ENCODE measurements around the gene EPB41. TPM values are rescaled to one million over a fixed set of nuclear protein-coding genes. Genes with fewer than 3 reads are reported as not detected.
"Not testable (repeated sequence)": the region's sequence is repeated elsewhere in the genome, so short reads cannot be mapped to it uniquely, and the experiment has no call there.

EPB41 gene
- total RNA-seq, 4 donors from 2014 or later = 28.8 to 57.6 (median 43.2) TPM

DNA sequence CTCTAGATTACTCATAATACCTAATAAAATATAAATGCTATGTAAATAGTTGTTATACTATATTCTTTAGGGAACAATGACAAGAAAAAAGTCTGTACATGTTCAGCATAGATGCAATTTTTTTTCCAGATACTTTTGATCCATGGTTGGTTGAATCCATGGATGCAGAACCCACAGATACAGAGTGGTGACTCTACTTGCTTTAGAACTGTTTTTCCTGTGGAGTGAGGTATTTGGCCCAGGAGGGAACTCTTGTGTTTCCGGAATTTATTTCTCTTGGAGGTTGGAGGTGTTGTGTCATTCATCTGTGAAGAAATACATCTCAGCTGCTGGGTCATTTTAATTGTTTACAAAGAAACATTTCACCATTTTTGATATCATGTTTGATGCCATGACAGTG lies 180.6 kb downstream of the EPB41 start:
- DNase-seq (ENCODE audit: low spot score) = no peak
- TF ChIP-seq, protein P1, sequence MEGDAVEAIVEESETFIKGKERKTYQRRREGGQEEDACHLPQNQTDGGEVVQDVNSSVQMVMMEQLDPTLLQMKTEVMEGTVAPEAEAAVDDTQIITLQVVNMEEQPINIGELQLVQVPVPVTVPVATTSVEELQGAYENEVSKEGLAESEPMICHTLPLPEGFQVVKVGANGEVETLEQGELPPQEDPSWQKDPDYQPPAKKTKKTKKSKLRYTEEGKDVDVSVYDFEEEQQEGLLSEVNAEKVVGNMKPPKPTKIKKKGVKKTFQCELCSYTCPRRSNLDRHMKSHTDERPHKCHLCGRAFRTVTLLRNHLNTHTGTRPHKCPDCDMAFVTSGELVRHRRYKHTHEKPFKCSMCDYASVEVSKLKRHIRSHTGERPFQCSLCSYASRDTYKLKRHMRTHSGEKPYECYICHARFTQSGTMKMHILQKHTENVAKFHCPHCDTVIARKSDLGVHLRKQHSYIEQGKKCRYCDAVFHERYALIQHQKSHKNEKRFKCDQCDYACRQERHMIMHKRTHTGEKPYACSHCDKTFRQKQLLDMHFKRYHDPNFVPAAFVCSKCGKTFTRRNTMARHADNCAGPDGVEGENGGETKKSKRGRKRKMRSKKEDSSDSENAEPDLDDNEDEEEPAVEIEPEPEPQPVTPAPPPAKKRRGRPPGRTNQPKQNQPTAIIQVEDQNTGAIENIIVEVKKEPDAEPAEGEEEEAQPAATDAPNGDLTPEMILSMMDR (IDR thresholded peaks at IDR 0.05) = no peak

DNA sequence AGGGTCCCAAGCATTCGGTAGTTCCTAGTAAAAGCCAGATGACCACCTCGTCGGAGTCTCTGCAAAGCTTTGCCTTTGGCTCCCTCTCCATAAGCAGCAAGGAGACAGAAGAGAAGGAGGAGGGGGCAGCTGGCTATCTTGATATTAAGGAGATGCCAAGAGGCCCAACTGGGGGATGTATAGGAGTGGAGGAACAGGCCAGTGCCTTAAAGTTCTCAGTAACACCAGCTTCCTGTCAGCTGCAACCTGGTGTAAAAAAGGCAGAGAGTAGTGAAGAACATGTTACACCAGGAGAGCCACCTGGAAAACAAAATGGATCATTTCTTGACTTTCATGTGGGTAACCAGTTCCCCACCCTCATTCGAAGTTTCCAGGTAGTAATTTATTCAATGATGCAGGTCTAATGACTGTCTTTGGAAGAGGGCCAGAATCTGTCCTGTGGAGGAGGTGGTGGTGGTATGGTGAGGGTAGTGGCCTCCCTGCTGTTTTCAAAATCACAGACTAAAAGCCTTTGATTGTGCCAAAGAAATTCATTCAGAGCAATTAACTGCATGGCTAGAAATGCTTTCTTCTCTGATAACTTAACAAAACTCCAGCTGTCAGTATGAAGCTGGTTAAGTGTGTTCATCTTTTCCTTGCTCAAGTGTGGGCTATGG lies 182.0 kb downstream of the EPB41 start:
- ATAC-seq (ENCODE audit: low FRiP score) = no peak
- DNase-seq (ENCODE audit: low spot score) = no peak
- TF ChIP-seq, protein P1 (IDR thresholded peaks at IDR 0.05) = no peak

More for the DNA sequence above, 180.6 kb downstream of the EPB41 start:
- no peak for ATAC-seq (ENCODE audit: low FRiP score)

DNA sequence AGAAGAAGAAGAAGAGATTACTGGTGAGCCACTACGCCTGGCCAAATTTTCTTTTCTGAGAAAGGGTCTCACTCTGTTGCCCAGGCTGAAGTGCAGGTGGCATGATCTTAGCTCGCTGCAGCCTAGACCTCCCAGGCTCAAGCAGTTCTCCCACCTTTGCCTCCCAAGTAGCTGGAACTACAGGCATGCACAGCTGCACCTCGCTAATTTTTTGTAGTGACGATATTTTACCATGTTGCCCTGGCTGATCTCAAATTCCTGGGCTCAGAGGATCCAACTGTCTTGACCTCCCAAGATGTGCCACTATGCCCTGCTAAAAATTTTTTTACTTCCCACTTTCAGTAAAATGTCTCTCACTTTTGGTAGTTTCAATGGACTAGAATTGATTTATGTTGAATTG lies 184.9 kb downstream of the EPB41 start:
- ATAC-seq (ENCODE audit: low FRiP score) = no peak
- TF ChIP-seq, protein P1 (IDR thresholded peaks at IDR 0.05) = no peak
- no peak for DNase-seq (ENCODE audit: low spot score)

DNA sequence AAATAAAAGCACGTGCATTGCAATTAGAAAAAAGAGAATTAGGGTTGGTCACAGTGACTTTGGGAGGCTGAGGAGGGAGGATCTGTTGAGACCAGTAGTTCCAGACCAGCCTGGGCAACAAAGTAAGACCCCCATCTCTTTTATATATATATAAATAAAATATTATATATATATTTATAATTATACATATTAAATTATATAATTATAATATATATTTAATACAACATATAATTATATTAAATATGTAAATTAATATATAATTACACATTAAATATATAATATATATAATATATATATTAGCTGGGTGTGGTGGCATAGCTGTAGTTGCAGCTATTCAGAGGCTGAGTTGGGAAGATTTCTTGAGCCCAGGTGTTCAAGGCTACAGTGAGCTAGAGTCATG lies 186.1 kb downstream of the EPB41 start:
- ATAC-seq (ENCODE audit: low FRiP score) = no peak
- no peak for DNase-seq (ENCODE audit: low spot score)
- TF ChIP-seq, protein P1 (IDR thresholded peaks at IDR 0.05) = no peak

DNA sequence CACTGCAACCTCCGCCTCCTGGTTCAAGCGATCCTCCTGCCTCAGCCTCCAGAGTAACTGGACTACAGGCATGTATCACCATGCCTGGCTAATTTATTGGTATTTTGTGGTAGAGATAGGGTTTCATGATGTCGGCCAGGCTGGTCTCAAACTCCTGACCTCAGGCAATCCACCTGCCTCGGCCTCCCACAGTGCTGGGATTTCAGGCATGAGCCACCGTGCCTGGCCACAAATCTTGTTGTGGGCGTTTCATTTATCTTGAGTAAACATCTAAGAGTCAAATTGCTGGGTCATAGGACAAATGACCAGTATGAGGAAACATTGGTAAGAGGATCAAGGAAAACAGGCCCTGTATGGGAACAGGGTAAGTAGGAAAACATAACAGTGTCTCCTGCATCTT lies 191.5 kb downstream of the EPB41 start:
- no peak for DNase-seq (ENCODE audit: low spot score)
- no peak for ATAC-seq (ENCODE audit: low FRiP score)
- TF ChIP-seq, protein P1 (IDR thresholded peaks at IDR 0.05) = no peak

DNA sequence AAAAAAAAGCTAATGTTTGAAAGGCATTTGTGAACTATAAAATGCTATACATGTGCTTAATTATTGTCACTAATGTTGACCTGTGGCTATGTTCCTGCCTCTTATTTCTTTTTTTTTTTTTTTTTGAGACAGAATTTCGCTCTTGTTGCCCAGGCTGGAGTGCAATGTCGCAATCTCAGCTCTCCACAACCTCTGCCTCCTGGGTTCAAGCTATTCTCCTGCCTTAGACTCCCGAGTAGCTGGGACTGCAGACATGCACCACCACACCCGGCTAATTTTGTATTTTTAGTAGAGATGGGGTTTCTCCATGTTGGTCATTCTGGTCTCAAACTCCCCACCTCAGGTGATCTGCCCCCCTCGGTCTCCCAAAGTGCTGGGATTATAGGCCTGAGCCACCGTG lies 193.7 kb downstream of the EPB41 start:
- ATAC-seq (ENCODE audit: low FRiP score); DNase-seq (ENCODE audit: low spot score): not testable (repeated sequence)

DNA sequence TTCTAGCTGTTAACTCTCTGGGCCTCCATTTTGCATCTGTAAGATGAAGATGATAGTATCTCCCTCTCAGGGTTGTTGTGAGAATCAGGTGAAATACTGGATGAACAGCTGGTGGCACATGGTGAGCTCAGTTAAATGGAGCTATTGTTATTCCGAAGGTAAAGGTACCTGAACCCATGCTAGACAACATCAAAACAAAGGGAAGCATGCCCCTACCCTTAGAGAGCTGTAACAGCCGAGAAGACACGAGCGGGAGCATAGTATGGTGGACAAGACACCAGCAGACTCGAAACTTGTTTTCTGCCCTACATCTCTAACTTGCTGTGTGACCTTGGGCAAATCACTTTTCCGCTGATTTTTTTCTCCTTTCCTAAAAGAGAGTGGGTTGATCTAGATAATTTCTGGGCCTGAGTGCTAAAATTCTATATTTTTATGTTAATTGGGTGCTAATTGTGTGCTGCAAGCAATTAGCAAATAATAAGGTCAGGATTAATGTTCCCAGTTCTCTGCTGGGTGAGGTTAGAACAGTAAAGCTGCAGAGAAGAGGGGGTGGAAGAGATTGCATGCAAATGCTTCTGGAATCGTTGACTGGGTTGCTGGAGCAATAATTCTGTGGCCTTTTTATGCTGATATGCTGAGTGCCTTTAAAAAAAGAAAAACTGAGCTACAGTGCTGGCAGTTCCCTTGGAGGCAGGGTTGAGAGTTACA lies 198.5 kb downstream of the EPB41 start:
- ATAC-seq (ENCODE audit: low FRiP score) = no peak
- DNase-seq (ENCODE audit: low spot score) = no peak
- TF ChIP-seq, protein P1 (IDR thresholded peaks at IDR 0.05) = no peak

Data from omental fat pad (tissue), 4 donors.